NCI-H2227 (cell line): Measurements from ENCODE around the gene COL15A1.

Source experiments
- DNase-seq: peaks from one replicate; lab custom pipeline; 2025; ENCODE audit not compliant: unreplicated experiment; lab: John Stamatoyannopoulos, UW

The COL15A1 gene

GRCh38 chr9:99052815-99053715 lies 109.4 kb downstream of the COL15A1 start:
- DNase-seq = no peak

DNA sequence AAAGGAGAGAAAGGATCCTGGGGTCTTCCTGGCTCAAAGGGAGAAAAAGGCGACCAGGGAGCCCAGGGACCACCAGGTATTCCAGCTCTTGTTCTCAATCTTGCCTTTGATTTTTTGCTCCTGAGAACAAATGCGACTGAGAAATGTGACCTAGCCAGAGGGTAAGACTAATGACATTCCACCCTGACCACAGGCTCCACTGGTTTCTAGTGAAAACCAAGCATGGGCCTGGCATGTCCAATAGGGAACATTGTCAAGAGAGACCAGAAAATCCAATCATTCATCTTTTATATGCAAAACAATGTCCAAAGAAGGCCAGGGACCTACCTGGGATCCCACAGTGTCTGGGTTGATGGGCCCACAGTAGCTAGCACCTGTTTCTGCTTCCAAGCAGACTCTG lies 110.9 kb downstream of the COL15A1 start:
- DNase-seq = no peak

GRCh38 chr9:99055384-99055783 lies 111.7 kb downstream of the COL15A1 start:
- no peak for DNase-seq

DNA sequence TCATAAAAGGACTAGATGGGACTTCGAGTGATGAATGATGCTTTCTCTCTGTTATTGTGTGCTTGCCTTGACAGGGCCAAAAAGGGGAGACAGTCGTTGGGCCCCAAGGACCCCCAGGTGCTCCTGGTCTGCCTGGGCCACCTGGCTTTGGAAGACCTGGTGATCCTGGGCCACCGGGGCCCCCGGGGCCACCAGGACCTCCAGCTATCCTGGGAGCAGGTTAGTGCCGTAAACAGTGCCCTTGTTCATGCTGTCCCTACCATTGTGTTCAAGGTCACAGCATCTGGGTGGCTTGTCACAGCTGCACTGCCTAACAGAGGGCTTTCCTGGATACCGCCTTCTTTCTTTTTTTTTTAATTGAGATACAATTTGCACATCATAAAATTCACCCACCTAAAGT lies 112.5 kb downstream of the COL15A1 start:
- DNase-seq = no peak

DNA sequence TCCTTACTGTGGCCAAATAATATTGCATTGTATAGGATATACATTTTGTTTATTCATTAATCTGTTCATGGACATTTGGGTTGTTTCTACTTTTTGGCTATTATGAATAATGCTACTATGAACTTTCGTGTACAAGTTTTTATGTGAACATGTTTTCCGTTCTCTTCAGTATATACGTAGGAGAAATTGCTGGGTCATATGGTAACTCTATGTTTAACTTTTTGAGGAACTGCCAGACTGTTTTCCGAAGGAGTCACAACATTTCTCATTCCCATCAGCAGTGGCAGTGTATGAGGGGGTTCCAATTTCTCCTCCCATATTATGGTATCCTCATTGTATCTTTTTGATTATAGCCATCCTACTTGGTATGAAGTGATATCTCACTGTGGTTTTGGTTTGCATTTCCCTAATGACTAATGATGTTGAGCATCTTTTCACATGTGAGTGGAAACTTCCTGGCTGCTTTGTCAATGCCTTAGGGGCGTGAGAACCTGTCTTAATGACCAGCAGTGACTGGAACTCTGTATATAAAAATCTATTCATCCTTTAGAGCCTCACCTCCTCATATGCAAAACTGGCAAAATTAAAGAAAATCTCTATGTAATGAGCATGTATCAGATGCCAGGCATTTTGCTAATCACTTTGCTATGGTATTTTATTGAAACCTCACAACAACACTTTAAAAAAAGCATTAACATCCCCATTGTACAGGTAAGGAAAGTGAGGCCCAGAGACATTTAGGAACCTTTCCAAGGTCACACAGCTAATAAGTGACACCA lies 113.4 kb downstream of the COL15A1 start:
- DNase-seq = no peak

GRCh38 chr9:99057665-99058625 lies 114.2 kb downstream of the COL15A1 start:
- no peak for DNase-seq

- DNase-seq = no peak
Measured at GRCh38 chr9:99058964-99059921, 115.5 kb downstream of the COL15A1 start.

DNA sequence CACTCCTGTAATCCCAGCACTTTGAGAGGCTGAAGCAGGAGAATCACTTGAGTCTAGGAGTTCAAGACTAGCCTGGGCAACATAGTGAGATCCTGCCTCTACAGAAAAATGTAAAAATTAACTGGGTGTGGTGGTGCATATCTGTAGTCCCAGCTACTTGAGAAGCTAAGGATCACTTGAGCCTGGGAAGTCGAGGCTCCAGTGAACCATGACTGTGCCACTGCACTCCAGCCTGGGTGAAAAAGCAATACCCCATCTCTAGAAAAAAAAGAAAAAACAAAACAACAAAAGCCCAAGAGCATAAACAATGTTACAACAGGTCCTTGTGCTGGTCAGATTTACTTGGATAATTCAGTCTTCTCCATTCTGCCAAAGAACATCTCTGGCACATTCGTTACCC lies 116.9 kb downstream of the COL15A1 start:
- DNase-seq = no peak

- DNase-seq = no peak
Measured at GRCh38 chr9:99062549-99062948, 118.8 kb downstream of the COL15A1 start.

GRCh38 chr9:99063522-99063921 lies 119.8 kb downstream of the COL15A1 start:
- no peak for DNase-seq

- no peak for DNase-seq
Measured at GRCh38 chr9:99066571-99066970, 122.9 kb downstream of the COL15A1 start.

DNA sequence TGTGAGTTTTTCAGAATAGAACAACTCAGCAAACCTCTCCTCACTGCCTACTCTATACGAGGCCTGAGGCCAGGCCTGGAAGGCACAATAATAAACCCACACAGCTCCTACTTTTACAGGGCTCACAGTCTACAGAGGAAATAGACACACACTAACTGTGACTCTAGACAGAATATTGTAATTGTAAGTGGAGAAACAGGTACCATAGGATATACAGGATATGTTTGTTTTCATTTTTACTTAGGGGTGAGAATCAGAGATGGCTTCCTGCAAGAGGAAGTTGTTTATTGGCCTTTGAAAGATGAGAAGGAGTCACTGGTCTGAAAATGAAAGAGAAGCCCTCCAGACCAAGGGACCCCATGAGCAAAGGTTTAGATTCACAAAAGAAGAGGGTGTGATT lies 125.4 kb downstream of the COL15A1 start:
- no peak for DNase-seq

DNA sequence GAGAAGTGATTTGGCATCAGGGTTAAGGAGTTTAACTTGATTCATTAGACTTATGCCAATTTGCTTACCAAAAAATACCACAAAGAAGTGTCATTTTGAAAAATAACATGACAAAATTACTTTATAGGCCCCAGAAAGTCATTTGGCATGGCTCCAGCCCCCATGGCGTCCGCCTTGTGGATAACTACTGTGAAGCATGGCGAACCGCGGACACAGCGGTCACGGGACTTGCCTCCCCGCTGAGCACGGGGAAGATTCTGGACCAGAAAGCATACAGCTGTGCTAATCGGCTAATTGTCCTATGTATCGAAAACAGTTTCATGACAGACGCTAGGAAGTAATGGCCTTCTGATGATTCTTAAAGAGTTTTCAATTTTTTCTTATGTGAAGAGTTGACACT lies 125.8 kb downstream of the COL15A1 start:
- peak; percentile 32 for DNase-seq

DNA sequence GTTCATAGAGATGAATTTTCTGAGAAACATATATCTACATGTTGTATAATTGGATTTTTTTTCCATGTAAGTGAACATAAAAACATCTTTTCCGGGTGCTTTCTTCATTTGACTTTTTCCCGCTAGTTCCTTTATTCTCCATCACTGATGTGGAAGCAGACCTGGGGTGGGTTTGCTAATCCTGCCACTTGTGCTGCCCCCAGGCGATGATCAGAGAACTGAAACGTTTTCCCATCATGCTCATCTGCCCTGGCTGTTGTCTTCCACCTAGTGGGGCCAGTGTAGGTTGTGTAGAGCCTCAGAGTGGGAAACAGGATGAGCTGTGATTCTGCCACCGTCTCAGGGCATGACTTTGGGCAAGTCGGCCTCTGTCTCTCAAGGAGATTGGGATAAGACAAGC lies 127.0 kb downstream of the COL15A1 start:
- peak; percentile 25 for DNase-seq

DNA sequence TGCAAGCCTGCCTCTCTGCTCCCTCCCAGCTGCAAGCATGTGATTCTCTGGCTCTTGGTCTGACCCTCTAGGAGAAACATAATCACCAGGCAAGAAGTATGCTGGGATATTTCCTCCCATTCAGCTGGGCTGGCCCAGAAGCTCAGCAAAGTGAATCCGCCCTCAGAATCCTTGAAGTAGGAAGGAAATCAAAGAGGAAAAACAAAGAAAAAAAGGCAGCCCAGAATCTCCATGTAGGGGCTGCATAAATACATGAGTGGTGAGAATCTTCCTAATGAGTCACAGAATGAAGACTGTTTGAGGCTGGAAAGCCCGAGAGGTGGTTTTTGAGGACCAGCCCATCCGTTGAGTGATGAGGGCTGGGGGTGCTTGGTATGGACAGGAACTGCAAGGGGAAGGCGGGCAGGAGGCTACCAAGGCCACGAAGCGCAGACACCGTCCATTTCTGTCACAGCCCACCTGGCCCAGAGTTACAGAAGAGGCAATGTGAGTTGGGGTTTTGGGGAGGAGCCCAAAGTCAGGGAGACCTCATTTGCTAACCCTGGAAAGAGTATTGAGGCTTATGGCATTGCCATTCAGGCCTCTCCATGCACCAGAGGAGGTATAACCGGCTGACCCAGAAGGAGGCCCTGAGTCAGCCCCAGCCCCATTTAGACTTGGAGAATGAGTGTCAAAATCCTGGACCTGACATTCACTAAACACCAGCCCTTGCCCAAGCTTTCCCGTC lies 127.8 kb downstream of the COL15A1 start:
- no peak for DNase-seq

- DNase-seq = no peak
Measured at GRCh38 chr9:99072040-99072394, 128.3 kb downstream of the COL15A1 start.

DNA sequence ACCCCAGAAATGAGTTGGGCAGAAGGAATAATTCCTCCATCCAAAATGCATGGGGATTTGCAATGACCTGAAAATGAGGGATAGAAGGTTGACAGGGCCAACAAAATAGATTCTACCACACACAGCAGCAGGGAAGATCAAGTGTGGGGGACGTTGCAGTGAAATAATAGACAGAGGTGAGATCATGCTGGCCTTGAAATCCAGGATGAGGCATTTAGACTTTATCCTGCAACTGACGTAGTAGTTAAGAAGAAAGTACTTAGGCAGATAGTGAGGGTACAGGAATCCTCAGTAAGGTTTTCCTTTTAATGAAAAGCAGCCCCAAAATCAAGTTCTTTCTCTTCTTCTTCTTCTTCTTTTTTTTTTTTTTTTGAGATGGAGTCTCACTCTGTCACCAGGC lies 129.6 kb downstream of the COL15A1 start:
- no peak for DNase-seq

DNA sequence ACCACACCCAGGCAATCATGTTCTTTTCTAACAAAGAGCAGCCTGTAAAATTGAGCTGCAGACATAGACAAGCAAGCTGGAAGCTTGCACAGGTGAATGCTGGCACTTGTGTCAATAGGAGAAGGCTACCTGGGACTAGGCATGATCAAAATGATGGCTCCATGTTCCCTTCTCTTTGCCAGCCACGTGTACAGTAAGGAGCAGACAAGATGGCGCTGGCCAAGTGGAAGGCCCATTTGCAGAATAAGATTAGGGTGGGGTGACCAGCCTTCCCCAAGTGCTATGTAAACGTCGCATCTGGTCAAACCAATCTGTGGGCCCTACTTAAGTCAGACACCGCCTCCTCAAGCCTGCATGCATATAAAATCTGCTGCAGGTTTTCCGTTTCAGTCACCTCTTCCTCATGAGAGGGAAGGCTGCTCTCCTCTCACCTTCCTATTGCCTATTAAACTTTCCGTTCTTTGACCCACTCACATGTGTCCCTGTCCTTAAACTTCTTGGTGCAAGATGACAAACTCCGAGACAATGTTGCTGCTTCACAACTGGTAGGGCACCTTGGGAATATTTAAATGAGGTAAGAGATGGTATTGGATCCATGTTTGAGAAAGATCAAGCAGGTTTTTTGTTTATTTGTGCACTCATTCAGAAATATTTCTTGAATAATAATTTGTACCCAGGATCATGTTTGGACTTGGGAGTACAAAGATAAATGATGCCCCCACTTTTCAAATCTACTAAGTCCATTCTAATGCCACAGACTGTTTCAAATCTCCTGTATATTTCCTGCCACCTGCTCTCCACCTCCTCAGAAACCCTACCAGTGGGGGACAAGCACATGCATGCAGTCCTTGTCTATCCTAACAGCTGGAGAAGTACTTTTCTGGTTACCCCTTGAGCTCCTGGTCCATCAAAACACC lies 130.5 kb downstream of the COL15A1 start:
- no peak for DNase-seq
